ENCODE data around the gene WNT8B. TPM values are rescaled to one million over a fixed set of nuclear protein-coding genes. Genes with fewer than 3 reads are reported as not detected.

The WNT8B gene
- total and polyA plus RNA-seq, 8 donors, result not detected

DNA sequence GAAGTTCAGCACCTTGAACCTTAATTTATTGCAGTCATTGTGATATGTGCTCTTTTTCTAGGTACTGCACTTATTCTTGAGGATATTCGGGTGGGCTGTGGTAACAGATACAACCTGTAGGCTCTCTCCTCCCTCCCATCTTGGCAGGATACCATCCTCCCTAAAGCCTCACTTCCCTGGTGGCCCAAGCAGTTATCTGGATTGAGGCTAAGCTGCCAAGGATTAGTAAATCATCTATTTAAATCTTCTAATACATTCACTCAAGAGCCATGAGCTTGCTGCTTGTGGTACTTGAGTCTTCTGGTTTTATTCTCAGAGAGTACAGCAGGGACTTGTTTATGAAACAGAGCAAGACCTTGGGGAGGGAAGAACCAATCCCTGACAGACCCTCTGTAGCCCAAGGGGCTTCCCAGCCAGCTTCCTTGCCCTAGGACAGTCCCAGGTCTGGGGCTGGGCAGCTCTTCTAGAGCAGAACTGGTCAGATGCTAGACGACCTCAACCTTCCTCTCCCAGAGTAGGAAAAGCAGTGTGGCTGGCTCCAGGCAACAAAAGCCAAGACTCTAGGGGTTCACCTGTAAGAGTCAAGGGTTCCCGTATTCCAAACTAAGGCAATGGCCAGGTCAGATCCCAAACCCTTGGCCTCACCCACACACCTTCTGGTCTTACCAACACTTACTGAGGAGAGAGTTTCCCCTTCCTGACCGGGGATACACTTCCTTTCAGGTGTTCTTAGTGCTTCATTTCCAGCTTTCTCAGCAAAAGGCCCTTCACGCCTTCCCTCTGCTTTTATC lies 21.3 kb downstream of the WNT8B start:
- H3K36me3 ChIP-seq, result peaks cover 16 to 40% (median 27%) of the 10 kb centered on the region in 4 donors
- TF ChIP-seq POLR2A (IDR thresholded peaks at IDR 0.05), result no peak
- no peak for TF ChIP-seq POLR2AphosphoS5 (IDR thresholded peaks at IDR 0.05)
- no peak for TF ChIP-seq EP300 (IDR thresholded peaks at IDR 0.05)
- TF ChIP-seq, protein P1, sequence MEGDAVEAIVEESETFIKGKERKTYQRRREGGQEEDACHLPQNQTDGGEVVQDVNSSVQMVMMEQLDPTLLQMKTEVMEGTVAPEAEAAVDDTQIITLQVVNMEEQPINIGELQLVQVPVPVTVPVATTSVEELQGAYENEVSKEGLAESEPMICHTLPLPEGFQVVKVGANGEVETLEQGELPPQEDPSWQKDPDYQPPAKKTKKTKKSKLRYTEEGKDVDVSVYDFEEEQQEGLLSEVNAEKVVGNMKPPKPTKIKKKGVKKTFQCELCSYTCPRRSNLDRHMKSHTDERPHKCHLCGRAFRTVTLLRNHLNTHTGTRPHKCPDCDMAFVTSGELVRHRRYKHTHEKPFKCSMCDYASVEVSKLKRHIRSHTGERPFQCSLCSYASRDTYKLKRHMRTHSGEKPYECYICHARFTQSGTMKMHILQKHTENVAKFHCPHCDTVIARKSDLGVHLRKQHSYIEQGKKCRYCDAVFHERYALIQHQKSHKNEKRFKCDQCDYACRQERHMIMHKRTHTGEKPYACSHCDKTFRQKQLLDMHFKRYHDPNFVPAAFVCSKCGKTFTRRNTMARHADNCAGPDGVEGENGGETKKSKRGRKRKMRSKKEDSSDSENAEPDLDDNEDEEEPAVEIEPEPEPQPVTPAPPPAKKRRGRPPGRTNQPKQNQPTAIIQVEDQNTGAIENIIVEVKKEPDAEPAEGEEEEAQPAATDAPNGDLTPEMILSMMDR (IDR thresholded peaks at IDR 0.05), result no peak
- 82 to 92% (median 87%) methylated on average over 5 of the region's 5 CpGs for WGBS, 5 donors
- intact Hi-C loops (cut with DNase I; ENCODE audit: low total_unique reads), result no loop called here
- H3K4me1 ChIP-seq, result peaks cover 14 to 23% (median 17%) of the 10 kb centered on the region in 4 donors
- DNase-seq, result no peak
- H3K9me3 ChIP-seq, result no peaks in the 10 kb centered on the region
- H3K27ac ChIP-seq, result no peak overlapping the region
- H3K4me3 ChIP-seq, result no peak overlapping the region
- H3K27me3 ChIP-seq, result peaks cover 0 to 37% (median 27%) of the 10 kb centered on the region in 3 donors

DNA sequence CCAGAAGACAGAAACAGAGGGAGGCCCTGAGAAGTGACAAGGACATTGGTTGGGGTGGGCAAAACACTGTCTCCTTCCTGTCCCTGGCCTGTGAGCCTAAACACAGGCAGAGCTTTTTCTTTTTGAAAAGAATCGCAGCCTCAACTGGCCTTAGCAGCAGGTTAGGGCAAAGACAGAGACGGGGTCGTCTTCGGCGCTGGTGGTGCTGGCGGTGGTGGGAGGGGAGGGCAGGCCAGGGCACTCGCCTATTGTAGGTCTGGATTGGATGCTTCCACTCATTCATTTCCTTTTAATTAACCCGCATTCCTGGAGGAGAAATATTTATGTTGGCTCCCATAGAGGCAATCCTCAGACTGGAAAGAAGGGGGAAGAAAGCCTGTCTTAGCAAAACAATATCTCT lies 22.6 kb downstream of the WNT8B start:
- Histone ChIP-seq H3K9me3 (no peaks in the 10 kb centered on the region), H3K36me3 (peaks cover 19 to 53% (median 40%) of the 10 kb centered on the region in 4 donors), H3K4me1 (peaks cover 14 to 23% (median 17%) of the 10 kb centered on the region in 4 donors), H3K27me3 (peaks cover 0 to 24% (median 15%) of the 10 kb centered on the region in 3 donors), H3K27ac (no peak overlapping the region), H3K4me3 (no peak overlapping the region)
- intact Hi-C loops (cut with DNase I; ENCODE audit: low total_unique reads), result no loop called here
- WGBS, 5 donors, result 74 to 82% (median 76%) methylated on average over 8 of the region's 8 CpGs
- TF ChIP-seq, protein P1 (IDR thresholded peaks at IDR 0.05), result no peak
- no peak for TF ChIP-seq POLR2AphosphoS5 (IDR thresholded peaks at IDR 0.05)
- no peak for TF ChIP-seq EP300 (IDR thresholded peaks at IDR 0.05)
- no peak for TF ChIP-seq POLR2A (IDR thresholded peaks at IDR 0.05)
- no peak for DNase-seq

DNA sequence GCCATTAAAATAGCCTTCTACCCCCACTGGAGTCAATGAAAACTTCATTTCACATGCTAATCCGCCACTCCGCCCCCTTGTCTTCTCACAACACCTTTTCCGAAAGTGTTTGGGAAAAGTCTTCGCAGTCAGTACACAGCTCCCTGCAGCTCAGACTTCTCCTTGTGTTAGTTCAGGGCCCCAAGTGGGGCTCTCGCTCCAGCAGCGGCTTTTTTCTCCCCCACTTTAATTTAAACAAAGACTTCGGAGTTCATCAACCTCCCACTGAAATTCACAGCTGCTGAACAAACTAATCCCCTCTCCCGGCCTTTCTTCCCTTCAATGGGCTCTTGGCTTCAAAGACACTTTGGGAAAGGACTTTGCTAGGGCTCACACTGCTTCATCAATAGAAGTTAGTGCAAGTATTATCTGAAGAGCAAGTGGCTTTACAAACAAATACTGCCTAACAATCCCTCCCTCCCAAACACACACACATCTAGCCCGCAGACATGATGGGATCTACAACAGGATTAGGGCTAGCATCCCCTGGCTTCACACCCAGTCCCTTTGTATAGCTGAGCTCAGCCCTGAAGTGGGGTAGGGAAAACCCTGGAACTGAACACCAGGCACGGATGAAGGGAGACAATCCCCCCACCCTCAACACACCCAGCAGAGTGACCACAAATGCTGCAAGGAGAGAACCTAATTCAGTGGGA lies 23.1 kb downstream of the WNT8B start:
- H3K27ac ChIP-seq, result no peak overlapping the region
- TF ChIP-seq POLR2AphosphoS5 (IDR thresholded peaks at IDR 0.05) (no peak), POLR2A (IDR thresholded peaks at IDR 0.05) (no peak), EP300 (IDR thresholded peaks at IDR 0.05) (no peak)
- TF ChIP-seq, protein P1 (IDR thresholded peaks at IDR 0.05), result no peak
- no peaks in the 10 kb centered on the region for H3K9me3 ChIP-seq
- 87 to 91% (median 89%) methylated on average over 10 of the region's 10 CpGs for WGBS, 5 donors
- H3K4me1 ChIP-seq, result peaks cover 14 to 23% (median 17%) of the 10 kb centered on the region in 4 donors
- DNase-seq, result no peak
- peaks cover 19 to 57% (median 44%) of the 10 kb centered on the region in 4 donors for H3K36me3 ChIP-seq
- no peak overlapping the region for H3K4me3 ChIP-seq
- intact Hi-C loops (cut with DNase I; ENCODE audit: low total_unique reads), result no loop called here
- H3K27me3 ChIP-seq, result peaks cover 0 to 19% (median 10%) of the 10 kb centered on the region in 3 donors

DNA sequence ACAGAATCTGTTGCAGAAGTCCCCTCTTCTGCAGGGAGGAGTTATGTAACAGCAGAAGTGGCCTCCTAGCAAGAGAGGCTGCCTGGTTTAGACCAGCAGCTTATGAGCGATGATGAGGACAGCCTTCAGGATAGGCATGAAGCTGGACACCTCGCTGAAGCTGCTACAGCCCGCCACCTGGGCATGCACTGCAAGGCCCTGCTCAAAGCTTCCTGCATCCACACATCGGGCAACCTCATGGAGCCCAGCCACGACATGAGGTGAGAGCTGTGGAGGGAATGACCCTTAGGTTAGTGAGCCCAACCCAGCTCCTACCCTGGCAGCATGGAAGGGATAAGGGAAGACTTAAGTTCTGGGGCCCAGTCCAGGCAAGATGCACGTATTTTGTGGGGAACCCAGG lies 24.7 kb downstream of the WNT8B start:
- peaks cover 5 to 9% (median 7%) of the 10 kb centered on the region in 4 donors for H3K4me1 ChIP-seq
- intact Hi-C loops (cut with DNase I; ENCODE audit: low total_unique reads), result no loop called here
- H3K4me3 ChIP-seq, result no peak overlapping the region
- H3K27ac ChIP-seq, result no peak overlapping the region
- WGBS, 5 donors, result 89 to 100% (median 93%) methylated on average over 2 to 6 of the region's 6 CpGs
- H3K36me3 ChIP-seq, result peaks cover 19 to 67% (median 55%) of the 10 kb centered on the region in 4 donors
- DNase-seq, result no peak
- H3K27me3 ChIP-seq, result peaks cover 0 to 7% (median 2%) of the 10 kb centered on the region in 3 donors
- TF ChIP-seq, protein P1 (IDR thresholded peaks at IDR 0.05), result no peak
- TF ChIP-seq EP300 (IDR thresholded peaks at IDR 0.05) (no peak), POLR2A (IDR thresholded peaks at IDR 0.05) (no peak), POLR2AphosphoS5 (IDR thresholded peaks at IDR 0.05) (no peak)
- no peaks in the 10 kb centered on the region for H3K9me3 ChIP-seq
